HG03460 (cell line): ENCODE measurements around the gene SPECC1.

Source experiments
- ATAC-seq: cut with Tn5 transposase; IDR thresholded peaks from one replicate; pipeline ENCODE4 v1.9.1; 2021; ENCODE audit not compliant: unreplicated experiment

SPECC1 gene

DNA sequence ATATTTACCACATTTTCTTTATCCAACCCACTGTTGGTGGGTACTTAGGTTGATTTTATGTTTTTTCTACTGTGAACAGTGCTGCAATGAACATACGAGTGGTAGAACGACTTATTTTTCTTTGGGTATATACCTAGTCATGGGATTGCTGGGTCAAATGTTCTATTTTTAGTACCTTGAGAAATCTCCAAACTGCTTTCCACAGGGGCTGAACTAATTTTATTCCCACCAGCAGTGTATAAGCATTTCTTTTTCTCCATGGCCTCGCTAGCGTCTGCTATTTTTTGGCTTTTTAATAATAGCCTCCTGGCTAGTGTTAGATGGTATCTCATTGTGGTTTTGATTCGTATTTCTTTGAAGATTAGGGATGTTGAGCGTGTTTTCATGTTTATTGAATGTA, 255.8 kb downstream of the SPECC1 start:
- no peak for ATAC-seq

DNA sequence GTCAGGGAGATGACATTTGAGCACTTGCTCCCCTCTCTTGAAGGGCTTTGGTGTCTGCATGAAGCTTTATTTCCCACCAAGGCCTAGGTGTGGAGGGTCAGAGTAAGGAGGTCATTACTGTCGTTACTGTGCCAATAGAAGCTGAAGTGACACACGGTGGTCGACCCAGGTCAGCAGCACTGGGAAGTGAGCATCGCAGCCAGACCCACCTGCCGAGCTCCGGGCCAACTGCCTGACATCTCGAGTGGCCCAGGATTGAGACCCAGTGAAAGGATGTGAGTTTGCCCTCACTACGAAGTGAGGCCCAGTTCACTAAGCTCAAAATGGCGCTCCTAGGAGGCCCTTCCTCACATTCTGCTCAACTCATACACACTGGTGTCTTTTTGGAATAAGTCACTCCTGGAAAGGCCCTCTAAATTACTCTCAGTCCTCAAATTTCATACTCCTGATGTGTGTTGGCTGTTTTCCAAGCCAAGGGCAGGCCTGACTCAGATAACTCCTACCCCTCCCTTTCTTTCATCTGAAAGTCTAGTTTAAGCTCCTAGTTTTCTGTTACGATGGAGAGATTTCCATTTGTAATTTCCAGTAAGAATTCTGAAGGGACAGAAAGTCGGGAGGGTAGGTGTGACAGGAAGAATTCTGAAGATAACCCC, 257.8 kb downstream of the SPECC1 start:
- ATAC-seq: no peak

DNA sequence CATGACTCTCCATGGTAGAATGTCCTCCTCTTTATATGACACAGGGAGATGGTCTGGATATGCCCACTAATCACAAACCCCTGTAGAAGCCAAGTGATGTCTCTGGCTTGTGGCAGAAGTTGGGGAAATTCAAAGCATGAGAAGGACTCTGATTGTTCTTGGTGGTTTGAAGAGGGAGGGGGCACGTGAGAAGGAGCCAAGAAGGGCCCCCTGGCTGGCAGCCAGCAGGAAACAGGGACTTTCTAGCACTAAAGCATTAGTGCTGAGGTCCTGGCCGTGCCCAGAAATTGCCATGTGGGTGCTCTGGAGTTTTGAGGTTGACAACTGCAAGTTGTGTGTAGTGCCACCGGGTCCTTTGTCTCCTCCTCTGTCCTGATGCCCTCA, 258.3 kb downstream of the SPECC1 start:
- no peak for ATAC-seq

DNA sequence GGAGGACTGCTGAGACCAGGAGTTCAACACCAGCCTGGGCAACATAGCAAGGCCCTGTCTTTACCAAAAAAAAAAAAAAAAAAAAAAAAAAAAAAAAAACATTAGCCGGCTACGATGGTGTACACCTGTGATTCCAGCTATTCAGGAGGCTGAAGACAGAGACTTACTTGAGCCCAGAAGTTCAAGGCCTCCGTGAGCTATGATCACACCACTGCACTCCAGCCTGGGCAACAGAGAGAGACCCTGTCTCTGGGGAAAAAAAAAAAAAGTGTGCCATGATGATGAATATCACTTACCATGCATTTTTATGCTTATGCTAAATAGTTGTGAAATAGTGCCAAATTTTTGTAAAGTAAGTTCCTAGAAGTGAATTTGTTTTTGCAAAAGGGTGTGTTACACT, 261.2 kb downstream of the SPECC1 start:
- no peak for ATAC-seq

GRCh38 chr17:20271011-20271610, 262.0 kb downstream of the SPECC1 start:
- ATAC-seq: no peak

GRCh38 chr17:20273741-20274500, 264.8 kb downstream of the SPECC1 start:
- no peak for ATAC-seq

- ATAC-seq: no peak
Observed at GRCh38 chr17:20275653-20276052, 266.5 kb downstream of the SPECC1 start.

GRCh38 chr17:20276421-20276820, 267.3 kb downstream of the SPECC1 start:
- ATAC-seq: no peak

GRCh38 chr17:20278805-20279204, 269.6 kb downstream of the SPECC1 start:
- ATAC-seq: no peak

GRCh38 chr17:20279631-20280030, 270.5 kb downstream of the SPECC1 start:
- no peak for ATAC-seq

DNA sequence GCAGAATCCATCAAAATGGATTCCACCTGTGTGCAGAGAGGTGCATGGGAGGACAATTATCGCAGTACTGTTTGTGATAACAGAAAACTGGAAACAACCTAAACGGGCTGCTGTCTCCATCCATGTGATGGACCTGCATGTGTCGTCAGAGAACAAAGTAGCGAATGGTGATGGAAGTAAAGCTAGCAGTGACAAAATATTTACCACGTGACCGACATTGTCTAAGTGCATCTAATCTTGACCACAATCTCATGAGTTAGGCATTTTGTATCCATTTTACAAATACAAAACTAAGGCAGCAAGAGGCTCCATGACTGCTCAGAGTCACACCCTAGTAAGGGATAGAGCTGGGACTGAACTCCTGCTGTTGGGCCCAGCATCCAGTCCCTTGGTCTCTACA, 270.9 kb downstream of the SPECC1 start:
- ATAC-seq: no peak

DNA sequence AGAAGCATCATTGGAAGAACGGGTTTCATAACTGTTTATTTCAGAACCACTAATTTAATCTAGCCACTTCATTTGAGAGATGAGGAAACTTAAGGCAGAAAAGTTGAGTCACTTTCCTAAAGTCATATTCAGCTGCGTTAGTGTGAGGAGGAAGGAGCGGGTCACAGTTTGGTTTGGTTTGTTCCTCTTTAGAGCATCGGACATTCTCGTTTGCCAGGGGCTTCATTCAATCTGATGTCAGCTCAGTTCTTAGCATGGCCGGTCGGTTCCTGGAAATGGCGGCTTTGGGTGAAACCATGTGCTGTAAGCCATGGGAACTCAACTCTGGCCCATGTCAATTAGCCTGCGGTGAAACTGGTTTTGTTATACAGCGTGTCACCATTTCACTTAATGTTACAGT, 271.7 kb downstream of the SPECC1 start:
- no peak for ATAC-seq

- ATAC-seq: no peak
Observed at GRCh38 chr17:20281860-20282259, 272.7 kb downstream of the SPECC1 start.

DNA sequence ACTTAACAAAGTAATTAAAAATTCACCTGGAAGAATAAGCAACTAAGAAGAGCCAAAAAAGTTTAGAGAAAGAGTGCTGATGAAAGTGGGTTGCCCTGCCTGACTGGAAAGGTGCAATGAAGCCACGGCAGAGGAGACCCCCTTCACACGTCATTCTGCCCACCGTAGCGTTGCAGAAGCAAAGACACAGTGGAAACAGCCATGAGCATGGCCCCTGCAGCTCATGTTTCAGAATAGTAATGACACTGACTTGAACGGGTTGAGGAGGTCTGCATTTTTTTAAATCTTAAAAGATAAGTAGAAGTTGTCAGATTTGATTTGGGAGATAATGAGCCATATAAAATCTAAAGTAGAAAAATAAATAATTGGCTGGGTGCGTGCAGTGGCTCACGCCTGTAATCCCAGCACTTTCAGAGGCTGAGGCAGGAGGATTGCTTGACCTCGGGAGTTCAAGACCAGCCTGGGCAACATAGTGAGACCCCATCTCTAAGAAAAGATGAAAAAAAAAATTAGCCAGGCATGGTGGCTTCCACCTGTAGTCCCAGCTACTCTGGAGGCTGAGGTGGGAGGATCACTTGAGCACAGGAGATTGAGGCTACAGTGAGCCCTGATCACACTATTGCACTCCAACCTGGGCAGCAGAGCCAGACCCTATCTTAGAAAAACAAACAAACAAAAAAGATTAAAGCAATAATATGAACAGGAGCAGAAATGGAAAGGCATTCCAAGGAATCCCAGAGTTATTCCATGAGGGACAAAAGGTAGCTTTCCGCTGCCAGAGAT, 273.6 kb downstream of the SPECC1 start:
- no peak for ATAC-seq

DNA sequence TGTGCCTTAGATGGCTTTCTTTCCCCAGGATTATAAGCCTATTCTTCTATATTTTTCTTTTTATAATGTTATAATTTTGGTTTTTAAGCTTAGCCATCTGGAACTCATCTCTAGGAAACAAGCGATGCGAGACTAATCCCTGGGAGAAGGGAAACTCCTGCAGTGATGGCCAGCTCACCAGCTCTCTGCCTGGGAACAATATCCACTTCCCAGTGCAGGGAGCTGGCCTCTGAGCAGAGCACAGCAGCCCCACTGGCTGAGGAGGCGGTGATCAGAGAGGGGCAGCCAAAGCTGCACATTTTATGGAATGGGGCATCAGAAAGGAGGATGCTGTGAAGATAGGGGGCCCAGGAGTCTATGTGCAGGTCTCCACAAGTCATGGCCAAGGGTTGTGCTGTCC, 274.9 kb downstream of the SPECC1 start:
- ATAC-seq: no peak

- ATAC-seq: no peak
Observed at GRCh38 chr17:20284570-20285295, 275.6 kb downstream of the SPECC1 start.

DNA sequence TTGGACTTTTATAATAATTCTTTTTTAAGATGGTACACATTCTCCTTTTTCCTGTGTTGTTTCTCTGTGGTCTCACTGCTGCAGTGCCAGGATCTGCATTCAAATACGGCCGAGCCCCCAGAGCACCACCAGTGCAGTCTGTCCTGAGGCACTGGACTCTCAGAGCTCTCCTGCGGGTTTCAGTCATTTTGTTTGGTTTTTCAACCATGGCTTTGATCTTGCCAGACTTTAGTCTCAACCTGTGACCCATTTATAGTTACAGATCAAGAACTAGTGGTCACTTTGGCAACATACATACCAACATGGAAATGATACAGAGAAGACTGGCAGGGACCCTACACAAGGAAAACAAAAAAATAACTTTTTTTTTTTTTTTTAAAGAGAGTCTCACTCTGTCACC, 280.8 kb downstream of the SPECC1 start:
- ATAC-seq: no peak

DNA sequence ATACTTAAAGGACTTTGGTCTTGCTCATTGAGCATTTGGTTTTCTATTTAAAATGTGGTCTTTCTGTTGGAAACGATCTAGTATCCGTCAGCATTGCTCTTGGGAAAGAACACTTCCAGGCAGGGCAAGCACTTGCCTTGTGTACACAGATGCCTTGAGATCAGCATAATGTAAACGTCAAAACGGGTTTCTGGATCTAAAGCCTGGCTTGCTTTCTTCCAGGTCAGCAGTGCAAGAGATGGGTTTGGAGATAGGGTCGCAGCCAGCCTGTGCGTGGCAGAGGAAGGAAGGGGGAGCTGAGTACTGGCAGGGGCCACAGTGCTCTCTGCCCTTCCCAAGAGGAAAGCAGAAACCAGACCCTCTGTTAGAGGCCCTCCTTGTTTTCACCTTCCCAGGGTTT, 282.7 kb downstream of the SPECC1 start:
- ATAC-seq: no peak

DNA sequence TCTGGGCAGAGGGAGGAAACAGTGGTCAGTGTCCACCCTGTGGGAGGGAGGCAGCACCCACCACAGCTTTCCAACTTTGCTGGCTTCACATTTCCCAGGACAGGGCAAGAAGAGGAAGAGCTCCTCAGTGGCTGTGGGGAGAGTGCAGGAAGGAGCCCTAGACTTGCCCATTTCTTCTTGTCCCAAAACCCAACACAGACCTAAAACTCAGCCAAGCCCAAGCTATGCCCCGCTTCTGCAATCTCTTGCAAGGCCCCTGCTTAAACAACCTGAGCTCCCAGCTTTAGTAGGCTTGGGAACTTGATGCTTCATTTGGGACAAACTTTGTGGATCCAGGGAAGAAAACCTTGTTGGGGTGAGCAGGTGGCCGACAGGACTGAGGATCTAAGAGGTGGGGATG, 284.3 kb downstream of the SPECC1 start:
- ATAC-seq: no peak

- no peak for ATAC-seq
Observed at GRCh38 chr17:20294120-20294519, 285.0 kb downstream of the SPECC1 start.

GRCh38 chr17:20299013-20299412, 289.9 kb downstream of the SPECC1 start:
- no peak for ATAC-seq
